Body of pancreas (tissue), 4 donors: ENCODE data around the gene NELFE.

Source experiments
- CTCF ChIP-seq, 7 experiments: fragments of 450-650 bp in 4 of 7; fragments of 200-600 bp in 3 of 7; sonication (generic) in 3 of 7; IDR thresholded peaks; one replicate each; pipeline ENCODE4 v1.5.1; 2016 to 2019; ENCODE audit warnings: antibody characterized with exemption in 7 of 7
- POLR2A ChIP-seq, 3 donors: fragments of 450-650 bp; IDR thresholded peaks; one replicate each; pipeline ENCODE4 v1.6.1; 2016; ENCODE audit warnings: antibody characterized with exemption in 3 of 3, mild to moderate bottlenecking in 2 of 3

- TF ChIP-seq CTCF (IDR thresholded peaks at IDR 0.05) = peak in 1 of 7 experiments; percentile 10
- TF ChIP-seq POLR2A (IDR thresholded peaks at IDR 0.05) = no peak
Measured at GRCh38 chr6:31971279-31971992, 12.7 kb upstream of the NELFE start.
